ENCODE measurements around the gene CCT4.

GRCh38 chr2:61898810-61899209, 10.4 kb upstream of the CCT4 start:
- TF ChIP-seq CTCF (IDR thresholded peaks at IDR 0.05 in 8 of 11, conservative IDR thresholded peaks at IDR 0.05 in 3 of 11) (no peak), POLR2AphosphoS5 (IDR thresholded peaks at IDR 0.05) (no peak), POLR2A (IDR thresholded peaks at IDR 0.05) (no peak)

Measured in spleen (tissue), 7 donors.